Measurements from ENCODE around the gene FBXO36.

The FBXO36 gene

GRCh38 chr2:229974266-229974665, 52.0 kb downstream of the FBXO36 start:
- DNase-seq = peak; percentile 50

GRCh38 chr2:229980431-229981184, 58.3 kb downstream of the FBXO36 start:
- DNase-seq = peak; percentile 71

- DNase-seq = no peak
These were observed 70.9 kb downstream of the FBXO36 start for GRCh38 chr2:229993236-229993635.

- DNase-seq = no peak
These were observed 74.0 kb downstream of the FBXO36 start for GRCh38 chr2:229996320-229996719.

- DNase-seq = no peak
These were observed 75.3 kb downstream of the FBXO36 start for GRCh38 chr2:229997565-229997964.

GRCh38 chr2:230000118-230000841, 78.0 kb downstream of the FBXO36 start:
- DNase-seq = no peak

- peak; percentile 55 for DNase-seq
These were observed 85.8 kb downstream of the FBXO36 start for GRCh38 chr2:230007931-230008707.

- no peak for DNase-seq
These were observed 86.4 kb downstream of the FBXO36 start for GRCh38 chr2:230008708-230009066.

GRCh38 chr2:230010501-230010900, 88.2 kb downstream of the FBXO36 start:
- no peak for DNase-seq

GRCh38 chr2:230011617-230012016, 89.3 kb downstream of the FBXO36 start:
- peak; percentile 58 for DNase-seq

GRCh38 chr2:230012267-230012884, 90.1 kb downstream of the FBXO36 start:
- no peak for DNase-seq

GRCh38 chr2:230016844-230017243, 94.5 kb downstream of the FBXO36 start:
- no peak for DNase-seq

GRCh38 chr2:230018153-230018552, 95.8 kb downstream of the FBXO36 start:
- DNase-seq = peak; percentile 84

GRCh38 chr2:230019742-230020141, 97.4 kb downstream of the FBXO36 start:
- no peak for DNase-seq

- DNase-seq = no peak
These were observed 101.0 kb downstream of the FBXO36 start for GRCh38 chr2:230023313-230023712.

GRCh38 chr2:230042195-230042594, 119.9 kb downstream of the FBXO36 start:
- DNase-seq = no peak

- DNase-seq = no peak
These were observed 120.7 kb downstream of the FBXO36 start for GRCh38 chr2:230043025-230043424.

GRCh38 chr2:230043461-230043860, 121.2 kb downstream of the FBXO36 start:
- DNase-seq = no peak

GRCh38 chr2:230046491-230046890, 124.2 kb downstream of the FBXO36 start:
- DNase-seq = no peak

GRCh38 chr2:230048010-230048671, 125.8 kb downstream of the FBXO36 start:
- no peak for DNase-seq

GRCh38 chr2:230050136-230050535, 127.8 kb downstream of the FBXO36 start:
- DNase-seq = no peak

- no peak for DNase-seq
These were observed 130.0 kb downstream of the FBXO36 start for GRCh38 chr2:230052299-230052698.
